ENCODE measurements around the gene PADI6. TPM values are rescaled to one million over a fixed set of nuclear protein-coding genes. Genes with fewer than 3 reads are reported as not detected.

PADI6 gene
- total RNA-seq, 1 experiment from 2014 or later: not detected

GRCh38 chr1:17401841-17402240 is 29.8 kb downstream of the PADI6 start:
- H3K27ac Mint-ChIP-seq (ENCODE audit: low read depth, unreplicated experiment): no peak overlapping the region
- TF ChIP-seq CTCF (IDR thresholded peaks at IDR 0.05; ENCODE audit: unreplicated experiment): no peak
- H3K4me3 Mint-ChIP-seq (ENCODE audit: unreplicated experiment): no peak overlapping the region
- H3K27me3 Mint-ChIP-seq (ENCODE audit: insufficient read depth, unreplicated experiment): no peaks in the 10 kb centered on the region
- ChIA-PET CTCF (interaction anchor here (0.5 to 2.0 kb wide), 4 partner anchors 31 to 345 kb away, joined by 3 to 12 read pairs (median 4); no protein-coding TSS in a partner anchor), POLR2A (no interaction called here)
- BruUV-seq (replicated peaks): no TSS peak
- no peak for DNase-seq (ENCODE audit: unreplicated experiment)
- peaks cover 11% of the 10 kb centered on the region for H3K36me3 Mint-ChIP-seq (ENCODE audit: insufficient read depth, unreplicated experiment)
- intact Hi-C loops (cut with micrococcal nuclease): loop anchor here (10.0 kb wide), 1 partner anchor 127 kb away; no protein-coding TSS in a partner anchor
- H3K4me1 Mint-ChIP-seq (ENCODE audit: insufficient read depth, unreplicated experiment): peaks cover 10% of the 10 kb centered on the region
- no peaks in the 10 kb centered on the region for H3K9me3 Mint-ChIP-seq (ENCODE audit: unreplicated experiment)

- Mint-ChIP-seq H3K27me3 (ENCODE audit: insufficient read depth, unreplicated experiment) (no peaks in the 10 kb centered on the region), H3K27ac (ENCODE audit: low read depth, unreplicated experiment) (no peak overlapping the region), H3K36me3 (ENCODE audit: insufficient read depth, unreplicated experiment) (peaks cover 20% of the 10 kb centered on the region), H3K4me3 (ENCODE audit: unreplicated experiment) (no peak overlapping the region), H3K9me3 (ENCODE audit: unreplicated experiment) (no peaks in the 10 kb centered on the region), H3K4me1 (ENCODE audit: insufficient read depth, unreplicated experiment) (peaks cover 10% of the 10 kb centered on the region)
- no peak for TF ChIP-seq CTCF (IDR thresholded peaks at IDR 0.05; ENCODE audit: unreplicated experiment)
- DNase-seq (ENCODE audit: unreplicated experiment): peak; percentile 82
- BruUV-seq (replicated peaks): no TSS peak
- ChIA-PET CTCF (interaction anchor here (0.9 to 2.0 kb wide), 4 partner anchors 16 to 451 kb away, joined by 3 to 12 read pairs (median 4); no protein-coding TSS in a partner anchor), POLR2A (interaction anchor here (0.7 to 1.2 kb wide), 8 partner anchors 15 to 1006 kb away, joined by 3 to 4 read pairs (median 3); no protein-coding TSS in a partner anchor)
- intact Hi-C loops (cut with micrococcal nuclease): loop anchor here (10.0 kb wide), 1 partner anchor 128 kb away; no protein-coding TSS in a partner anchor
These were observed 31.1 kb downstream of the PADI6 start for GRCh38 chr1:17403081-17403480.

- peak overlapping the region; percentile 46 for H3K27ac Mint-ChIP-seq (ENCODE audit: low read depth, unreplicated experiment)
- ChIA-PET CTCF (interaction anchor here (1.2 to 3.4 kb wide), 4 partner anchors 15 to 278 kb away, joined by 3 to 31 read pairs (median 6); no protein-coding TSS in a partner anchor), POLR2A (no interaction called here)
- no peaks in the 10 kb centered on the region for H3K9me3 Mint-ChIP-seq (ENCODE audit: unreplicated experiment)
- peaks cover 10% of the 10 kb centered on the region for H3K4me1 Mint-ChIP-seq (ENCODE audit: insufficient read depth, unreplicated experiment)
- no peak for TF ChIP-seq CTCF (IDR thresholded peaks at IDR 0.05; ENCODE audit: unreplicated experiment)
- no TSS peak for BruUV-seq (replicated peaks)
- H3K27me3 Mint-ChIP-seq (ENCODE audit: insufficient read depth, unreplicated experiment): no peaks in the 10 kb centered on the region
- no peak for DNase-seq (ENCODE audit: unreplicated experiment)
- intact Hi-C loops (cut with micrococcal nuclease): loop anchor here (10.0 kb wide), 1 partner anchor 129 kb away; no protein-coding TSS in a partner anchor
- no peak overlapping the region for H3K4me3 Mint-ChIP-seq (ENCODE audit: unreplicated experiment)
- H3K36me3 Mint-ChIP-seq (ENCODE audit: insufficient read depth, unreplicated experiment): peaks cover 31% of the 10 kb centered on the region
These were observed 32.2 kb downstream of the PADI6 start for GRCh38 chr1:17404034-17404684.

GRCh38 chr1:17404820-17405219 is 32.8 kb downstream of the PADI6 start:
- ChIA-PET POLR2A (no interaction called here), CTCF (interaction anchor here (0.9 to 3.4 kb wide), 8 partner anchors 7 to 278 kb away, joined by 3 to 31 read pairs (median 5); no protein-coding TSS in a partner anchor)
- intact Hi-C loops (cut with micrococcal nuclease): loop anchor here (10.0 kb wide), 1 partner anchor 130 kb away; no protein-coding TSS in a partner anchor
- TF ChIP-seq CTCF (IDR thresholded peaks at IDR 0.05; ENCODE audit: unreplicated experiment): no peak
- H3K27me3 Mint-ChIP-seq (ENCODE audit: insufficient read depth, unreplicated experiment): no peaks in the 10 kb centered on the region
- no TSS peak for BruUV-seq (replicated peaks)
- no peak overlapping the region for H3K27ac Mint-ChIP-seq (ENCODE audit: low read depth, unreplicated experiment)
- peaks cover 10% of the 10 kb centered on the region for H3K4me1 Mint-ChIP-seq (ENCODE audit: insufficient read depth, unreplicated experiment)
- H3K4me3 Mint-ChIP-seq (ENCODE audit: unreplicated experiment): no peak overlapping the region
- H3K36me3 Mint-ChIP-seq (ENCODE audit: insufficient read depth, unreplicated experiment): peaks cover 37% of the 10 kb centered on the region
- no peak for DNase-seq (ENCODE audit: unreplicated experiment)
- no peaks in the 10 kb centered on the region for H3K9me3 Mint-ChIP-seq (ENCODE audit: unreplicated experiment)
